Measurements from ENCODE around the gene ITM2C.

DNA sequence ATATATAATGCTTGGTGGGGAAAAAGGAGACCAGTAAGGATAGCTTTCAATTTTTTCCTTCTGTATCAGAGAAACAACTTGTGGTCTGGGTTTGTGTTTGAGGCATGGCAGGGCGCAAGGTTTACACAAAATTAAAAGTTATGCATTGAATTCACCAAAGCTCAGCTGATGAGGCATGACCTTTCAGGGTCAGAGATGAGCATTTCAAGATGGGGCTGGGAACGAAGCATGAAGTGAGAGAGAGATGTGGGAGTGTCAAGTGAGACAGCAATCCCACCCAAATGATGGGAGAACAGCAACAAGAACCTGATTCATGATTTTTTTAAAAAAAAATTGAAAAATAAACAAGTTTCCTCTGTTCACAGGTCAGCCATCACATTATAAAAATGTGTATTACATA lies 55.4 kb downstream of the ITM2C start:
- TF ChIP-seq, protein P1, sequence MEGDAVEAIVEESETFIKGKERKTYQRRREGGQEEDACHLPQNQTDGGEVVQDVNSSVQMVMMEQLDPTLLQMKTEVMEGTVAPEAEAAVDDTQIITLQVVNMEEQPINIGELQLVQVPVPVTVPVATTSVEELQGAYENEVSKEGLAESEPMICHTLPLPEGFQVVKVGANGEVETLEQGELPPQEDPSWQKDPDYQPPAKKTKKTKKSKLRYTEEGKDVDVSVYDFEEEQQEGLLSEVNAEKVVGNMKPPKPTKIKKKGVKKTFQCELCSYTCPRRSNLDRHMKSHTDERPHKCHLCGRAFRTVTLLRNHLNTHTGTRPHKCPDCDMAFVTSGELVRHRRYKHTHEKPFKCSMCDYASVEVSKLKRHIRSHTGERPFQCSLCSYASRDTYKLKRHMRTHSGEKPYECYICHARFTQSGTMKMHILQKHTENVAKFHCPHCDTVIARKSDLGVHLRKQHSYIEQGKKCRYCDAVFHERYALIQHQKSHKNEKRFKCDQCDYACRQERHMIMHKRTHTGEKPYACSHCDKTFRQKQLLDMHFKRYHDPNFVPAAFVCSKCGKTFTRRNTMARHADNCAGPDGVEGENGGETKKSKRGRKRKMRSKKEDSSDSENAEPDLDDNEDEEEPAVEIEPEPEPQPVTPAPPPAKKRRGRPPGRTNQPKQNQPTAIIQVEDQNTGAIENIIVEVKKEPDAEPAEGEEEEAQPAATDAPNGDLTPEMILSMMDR (conservative IDR thresholded peaks at IDR 0.05; ENCODE audit: low read depth in 2 of 2): no peak
- TF ChIP-seq, protein P2, sequence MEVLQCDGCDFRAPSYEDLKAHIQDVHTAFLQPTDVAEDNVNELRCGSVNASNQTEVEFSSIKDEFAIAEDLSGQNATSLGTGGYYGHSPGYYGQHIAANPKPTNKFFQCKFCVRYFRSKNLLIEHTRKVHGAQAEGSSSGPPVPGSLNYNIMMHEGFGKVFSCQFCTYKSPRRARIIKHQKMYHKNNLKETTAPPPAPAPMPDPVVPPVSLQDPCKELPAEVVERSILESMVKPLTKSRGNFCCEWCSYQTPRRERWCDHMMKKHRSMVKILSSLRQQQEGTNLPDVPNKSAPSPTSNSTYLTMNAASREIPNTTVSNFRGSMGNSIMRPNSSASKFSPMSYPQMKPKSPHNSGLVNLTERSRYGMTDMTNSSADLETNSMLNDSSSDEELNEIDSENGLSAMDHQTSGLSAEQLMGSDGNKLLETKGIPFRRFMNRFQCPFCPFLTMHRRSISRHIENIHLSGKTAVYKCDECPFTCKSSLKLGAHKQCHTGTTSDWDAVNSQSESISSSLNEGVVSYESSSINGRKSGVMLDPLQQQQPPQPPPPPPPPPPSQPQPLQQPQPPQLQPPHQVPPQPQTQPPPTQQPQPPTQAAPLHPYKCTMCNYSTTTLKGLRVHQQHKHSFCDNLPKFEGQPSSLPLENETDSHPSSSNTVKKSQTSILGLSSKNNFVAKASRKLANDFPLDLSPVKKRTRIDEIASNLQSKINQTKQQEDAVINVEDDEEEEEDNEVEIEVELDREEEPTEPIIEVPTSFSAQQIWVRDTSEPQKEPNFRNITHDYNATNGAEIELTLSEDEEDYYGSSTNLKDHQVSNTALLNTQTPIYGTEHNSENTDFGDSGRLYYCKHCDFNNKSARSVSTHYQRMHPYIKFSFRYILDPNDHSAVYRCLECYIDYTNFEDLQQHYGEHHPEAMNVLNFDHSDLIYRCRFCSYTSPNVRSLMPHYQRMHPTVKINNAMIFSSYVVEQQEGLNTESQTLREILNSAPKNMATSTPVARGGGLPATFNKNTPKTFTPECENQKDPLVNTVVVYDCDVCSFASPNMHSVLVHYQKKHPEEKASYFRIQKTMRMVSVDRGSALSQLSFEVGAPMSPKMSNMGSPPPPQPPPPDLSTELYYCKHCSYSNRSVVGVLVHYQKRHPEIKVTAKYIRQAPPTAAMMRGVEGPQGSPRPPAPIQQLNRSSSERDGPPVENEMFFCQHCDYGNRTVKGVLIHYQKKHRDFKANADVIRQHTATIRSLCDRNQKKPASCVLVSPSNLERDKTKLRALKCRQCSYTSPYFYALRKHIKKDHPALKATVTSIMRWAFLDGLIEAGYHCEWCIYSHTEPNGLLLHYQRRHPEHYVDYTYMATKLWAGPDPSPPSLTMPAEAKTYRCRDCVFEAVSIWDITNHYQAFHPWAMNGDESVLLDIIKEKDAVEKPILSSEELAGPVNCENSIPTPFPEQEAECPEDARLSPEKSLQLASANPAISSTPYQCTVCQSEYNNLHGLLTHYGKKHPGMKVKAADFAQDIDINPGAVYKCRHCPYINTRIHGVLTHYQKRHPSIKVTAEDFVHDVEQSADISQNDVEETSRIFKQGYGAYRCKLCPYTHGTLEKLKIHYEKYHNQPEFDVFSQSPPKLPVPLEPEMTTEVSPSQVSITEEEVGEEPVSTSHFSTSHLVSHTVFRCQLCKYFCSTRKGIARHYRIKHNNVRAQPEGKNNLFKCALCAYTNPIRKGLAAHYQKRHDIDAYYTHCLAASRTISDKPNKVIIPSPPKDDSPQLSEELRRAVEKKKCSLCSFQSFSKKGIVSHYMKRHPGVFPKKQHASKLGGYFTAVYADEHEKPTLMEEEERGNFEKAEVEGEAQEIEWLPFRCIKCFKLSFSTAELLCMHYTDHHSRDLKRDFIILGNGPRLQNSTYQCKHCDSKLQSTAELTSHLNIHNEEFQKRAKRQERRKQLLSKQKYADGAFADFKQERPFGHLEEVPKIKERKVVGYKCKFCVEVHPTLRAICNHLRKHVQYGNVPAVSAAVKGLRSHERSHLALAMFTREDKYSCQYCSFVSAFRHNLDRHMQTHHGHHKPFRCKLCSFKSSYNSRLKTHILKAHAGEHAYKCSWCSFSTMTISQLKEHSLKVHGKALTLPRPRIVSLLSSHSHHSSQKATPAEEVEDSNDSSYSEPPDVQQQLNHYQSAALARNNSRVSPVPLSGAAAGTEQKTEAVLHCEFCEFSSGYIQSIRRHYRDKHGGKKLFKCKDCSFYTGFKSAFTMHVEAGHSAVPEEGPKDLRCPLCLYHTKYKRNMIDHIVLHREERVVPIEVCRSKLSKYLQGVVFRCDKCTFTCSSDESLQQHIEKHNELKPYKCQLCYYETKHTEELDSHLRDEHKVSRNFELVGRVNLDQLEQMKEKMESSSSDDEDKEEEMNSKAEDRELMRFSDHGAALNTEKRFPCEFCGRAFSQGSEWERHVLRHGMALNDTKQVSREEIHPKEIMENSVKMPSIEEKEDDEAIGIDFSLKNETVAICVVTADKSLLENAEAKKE (CRISPR knock-in tag; IDR thresholded peaks at IDR 0.05): no peak
- TF ChIP-seq EZH2 (IDR thresholded peaks at IDR 0.05; ENCODE audit: low read depth, unreplicated experiment) (no peak), EZH2phosphoT487 (IDR thresholded peaks at IDR 0.05; ENCODE audit: unreplicated experiment) (no peak), POLR2AphosphoS5 (IDR thresholded peaks at IDR 0.05; ENCODE audit: low read depth) (no peak), JUNB (IDR thresholded peaks at IDR 0.05; ENCODE audit: unreplicated experiment) (no peak)
- TF ChIP-seq, protein P3, sequence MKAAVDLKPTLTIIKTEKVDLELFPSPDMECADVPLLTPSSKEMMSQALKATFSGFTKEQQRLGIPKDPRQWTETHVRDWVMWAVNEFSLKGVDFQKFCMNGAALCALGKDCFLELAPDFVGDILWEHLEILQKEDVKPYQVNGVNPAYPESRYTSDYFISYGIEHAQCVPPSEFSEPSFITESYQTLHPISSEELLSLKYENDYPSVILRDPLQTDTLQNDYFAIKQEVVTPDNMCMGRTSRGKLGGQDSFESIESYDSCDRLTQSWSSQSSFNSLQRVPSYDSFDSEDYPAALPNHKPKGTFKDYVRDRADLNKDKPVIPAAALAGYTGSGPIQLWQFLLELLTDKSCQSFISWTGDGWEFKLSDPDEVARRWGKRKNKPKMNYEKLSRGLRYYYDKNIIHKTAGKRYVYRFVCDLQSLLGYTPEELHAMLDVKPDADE (IDR thresholded peaks at IDR 0.05): no peak
- TF ChIP-seq, protein P4, sequence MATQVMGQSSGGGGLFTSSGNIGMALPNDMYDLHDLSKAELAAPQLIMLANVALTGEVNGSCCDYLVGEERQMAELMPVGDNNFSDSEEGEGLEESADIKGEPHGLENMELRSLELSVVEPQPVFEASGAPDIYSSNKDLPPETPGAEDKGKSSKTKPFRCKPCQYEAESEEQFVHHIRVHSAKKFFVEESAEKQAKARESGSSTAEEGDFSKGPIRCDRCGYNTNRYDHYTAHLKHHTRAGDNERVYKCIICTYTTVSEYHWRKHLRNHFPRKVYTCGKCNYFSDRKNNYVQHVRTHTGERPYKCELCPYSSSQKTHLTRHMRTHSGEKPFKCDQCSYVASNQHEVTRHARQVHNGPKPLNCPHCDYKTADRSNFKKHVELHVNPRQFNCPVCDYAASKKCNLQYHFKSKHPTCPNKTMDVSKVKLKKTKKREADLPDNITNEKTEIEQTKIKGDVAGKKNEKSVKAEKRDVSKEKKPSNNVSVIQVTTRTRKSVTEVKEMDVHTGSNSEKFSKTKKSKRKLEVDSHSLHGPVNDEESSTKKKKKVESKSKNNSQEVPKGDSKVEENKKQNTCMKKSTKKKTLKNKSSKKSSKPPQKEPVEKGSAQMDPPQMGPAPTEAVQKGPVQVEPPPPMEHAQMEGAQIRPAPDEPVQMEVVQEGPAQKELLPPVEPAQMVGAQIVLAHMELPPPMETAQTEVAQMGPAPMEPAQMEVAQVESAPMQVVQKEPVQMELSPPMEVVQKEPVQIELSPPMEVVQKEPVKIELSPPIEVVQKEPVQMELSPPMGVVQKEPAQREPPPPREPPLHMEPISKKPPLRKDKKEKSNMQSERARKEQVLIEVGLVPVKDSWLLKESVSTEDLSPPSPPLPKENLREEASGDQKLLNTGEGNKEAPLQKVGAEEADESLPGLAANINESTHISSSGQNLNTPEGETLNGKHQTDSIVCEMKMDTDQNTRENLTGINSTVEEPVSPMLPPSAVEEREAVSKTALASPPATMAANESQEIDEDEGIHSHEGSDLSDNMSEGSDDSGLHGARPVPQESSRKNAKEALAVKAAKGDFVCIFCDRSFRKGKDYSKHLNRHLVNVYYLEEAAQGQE (IDR thresholded peaks at IDR 0.05; ENCODE audit: unreplicated experiment): no peak
